Activated CD4-positive, alpha-beta T cell treated with anti-CD3 and anti-CD28 coated beads, Interleukin-2, amount 50 U/mL, for 48 hours (primary cell): Measurements from ENCODE around the gene SETD6.
"Not testable (repeated sequence)": the region's sequence is repeated elsewhere in the genome, so short reads cannot be mapped to it uniquely, and the experiment has no call there.

Experiments
- DNase-seq, 2 experiments: peaks; one replicate each; pipeline ENCODE4 v3.0.0-alpha.2; 2020

SETD6 gene

DNA sequence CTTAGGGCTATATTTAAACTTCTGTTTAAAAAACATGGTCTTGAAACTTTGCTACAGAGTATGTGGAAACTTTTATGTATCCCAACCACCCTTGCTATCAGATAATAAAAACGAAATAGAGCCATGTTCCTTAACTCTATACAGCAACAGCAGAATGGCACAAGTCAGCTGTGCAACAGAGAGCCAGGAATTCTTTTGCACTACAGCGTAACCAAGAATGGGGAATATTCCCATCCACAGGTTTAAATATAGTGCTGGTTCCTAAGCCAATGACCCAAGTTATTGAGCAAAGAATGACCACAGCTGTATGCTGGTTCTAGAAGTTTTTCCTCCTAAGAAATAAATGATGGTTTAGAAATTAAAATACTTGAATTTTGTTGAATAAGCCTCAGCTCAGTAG lies 33.1 kb downstream of the SETD6 start:
- DNase-seq, result no peak

DNA sequence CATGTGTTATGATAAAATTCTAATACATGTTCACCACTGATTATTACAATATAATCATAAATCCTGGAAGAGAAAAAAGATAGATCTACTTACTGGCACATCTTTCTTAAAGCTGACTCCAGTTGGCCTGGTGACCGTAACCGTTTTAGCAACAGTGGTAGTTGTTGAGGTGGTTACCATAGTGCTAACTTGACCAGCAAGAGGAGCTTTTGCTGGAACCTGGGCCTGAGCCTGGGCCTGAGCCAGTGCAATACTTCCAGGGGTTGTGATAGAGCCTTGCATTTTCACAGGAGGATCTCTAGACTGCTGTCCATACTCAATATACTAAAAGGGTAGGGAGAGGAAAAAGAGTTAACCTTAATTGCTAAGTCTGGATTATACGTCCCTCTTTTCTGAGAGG lies 36.2 kb downstream of the SETD6 start:
- DNase-seq, result no peak

DNA sequence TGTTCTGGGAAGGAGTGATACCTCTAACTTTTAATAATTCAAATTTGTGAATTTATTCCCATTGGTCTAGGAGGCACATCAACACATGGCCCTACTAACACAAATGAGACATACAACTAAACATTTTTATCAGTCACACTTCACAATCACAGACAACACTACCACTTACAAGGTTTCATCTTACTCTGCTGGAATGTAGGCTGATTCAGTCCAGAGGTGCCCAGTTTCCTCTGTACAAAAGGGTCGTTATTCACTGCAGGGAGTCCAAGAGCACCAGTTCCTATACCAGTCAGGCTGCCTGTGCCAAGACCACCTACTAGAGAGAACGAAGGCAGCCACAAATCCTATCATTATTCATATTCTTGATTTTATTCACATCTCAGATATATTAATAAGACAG lies 41.4 kb downstream of the SETD6 start:
- no peak for DNase-seq

GRCh38 chr16:58563235-58563634 lies 47.9 kb downstream of the SETD6 start:
- DNase-seq, result no peak

DNA sequence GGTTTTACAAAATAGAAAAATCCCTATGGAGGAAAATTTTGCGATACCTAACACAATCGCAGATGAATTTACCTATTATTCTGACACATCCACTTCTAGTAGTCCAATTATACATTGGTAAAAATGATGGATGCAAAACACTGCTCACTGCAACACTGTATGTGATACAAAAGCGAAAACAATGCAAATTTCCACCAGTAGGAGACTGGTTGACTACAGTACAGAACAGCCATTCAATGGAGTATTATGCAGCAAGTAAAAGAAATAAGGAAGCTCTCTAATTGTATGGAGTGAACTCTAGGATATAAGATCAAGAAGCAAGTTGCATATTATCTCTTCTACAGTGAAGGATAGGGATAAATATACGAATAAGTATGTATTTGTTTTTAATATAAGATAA lies 48.5 kb downstream of the SETD6 start:
- no peak for DNase-seq

DNA sequence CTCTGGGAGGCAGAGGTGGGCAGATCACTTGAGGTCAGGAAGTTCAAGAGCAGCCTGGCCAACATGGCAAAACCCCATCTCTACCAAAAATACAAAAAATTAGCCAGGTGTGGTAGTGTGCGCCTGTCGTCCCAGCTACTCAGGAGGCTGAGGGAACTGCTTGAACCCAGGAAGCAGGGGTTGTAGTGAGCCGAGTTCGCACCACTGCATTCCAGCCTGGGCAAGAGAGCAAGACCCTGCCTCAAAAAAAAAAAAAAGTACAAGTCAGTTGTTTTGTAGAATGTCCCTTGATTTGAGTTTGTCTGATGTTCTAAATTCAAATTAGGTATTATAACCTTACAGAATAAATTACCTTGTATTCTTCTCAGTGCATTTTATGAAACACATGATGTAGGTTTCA lies 50.4 kb downstream of the SETD6 start:
- DNase-seq, result not testable (repeated sequence)
